Karpas-422 (cell line): ENCODE data around the gene PEX11B. TPM values are rescaled to one million over a fixed set of nuclear protein-coding genes. Genes with fewer than 3 reads are reported as not detected.
"Not testable (repeated sequence)": the region's sequence is repeated elsewhere in the genome, so short reads cannot be mapped to it uniquely, and the experiment has no call there.

Experiments
- DNase-seq: peaks from one replicate; pipeline ENCODE4 v3.0.0-alpha.2; 2015
- H2AFZ ChIP-seq: fragments of 200-600 bp; sonication (generic); 2 replicates; pipeline ENCODE4 v1.6.1; 2014; ENCODE audit warnings: antibody characterized with exemption, low read length, mixed read lengths
- H3K27ac ChIP-seq: fragments of 200-600 bp; sonication (generic); 2 replicates; pipeline ENCODE4 v1.5.1; 2014; ENCODE audit warnings: mild to moderate bottlenecking, low read length, moderate library complexity
- H3K27me3 ChIP-seq: fragments of 200-600 bp; sonication (generic); 2 replicates; pipeline ENCODE4 v1.6.1; 2014; ENCODE audit warnings: low read length, mixed read lengths
- H3K36me3 ChIP-seq: fragments of 200-600 bp; sonication (generic); 2 replicates; pipeline ENCODE4 v1.6.1; 2014; ENCODE audit warnings: low read length, mixed read lengths; ENCODE audit not compliant: insufficient read depth
- H3K4me1 ChIP-seq: fragments of 200-600 bp; sonication (generic); 2 replicates; pipeline ENCODE4 v1.6.1; 2014; ENCODE audit warnings: mild to moderate bottlenecking, low read length, mixed read lengths
- H3K4me2 ChIP-seq: fragments of 200-600 bp; sonication (generic); 2 replicates; pipeline ENCODE4 v1.6.1; 2014; ENCODE audit warnings: low read length, low read depth, mild to moderate bottlenecking; ENCODE audit not compliant: poor library complexity, severe bottlenecking
- H3K4me3 ChIP-seq: fragments of 200-600 bp; sonication (generic); 2 replicates; pipeline ENCODE4 v1.5.1; 2014; ENCODE audit warnings: mild to moderate bottlenecking, antibody characterized with exemption, low read length, mixed read lengths
- H3K79me2 ChIP-seq: fragments of 200-600 bp; sonication (generic); 2 replicates; pipeline ENCODE4 v1.6.1; 2014; ENCODE audit warnings: mild to moderate bottlenecking, low read length, mixed read lengths
- H3K9ac ChIP-seq: fragments of 200-600 bp; sonication (generic); 2 replicates; pipeline ENCODE4 v1.6.0; 2014; ENCODE audit warnings: low read length
- H3K9me2 ChIP-seq: fragments of 200-600 bp; sonication (generic), shearing (Covaris generic); replicated peaks from 2 replicates; pipeline ENCODE4 v1.6.0; 2014; ENCODE audit warnings: mild to moderate bottlenecking, low read length, moderate library complexity; ENCODE audit not compliant: insufficient read depth
- H3K9me3 ChIP-seq: fragments of 300-700, 200-600 bp; sonication (generic); 2 replicates; pipeline ENCODE4 v1.6.1; 2014; ENCODE audit warnings: low read length, mixed read lengths
- H4K20me1 ChIP-seq: fragments of 200-600 bp; sonication (generic); 2 replicates; pipeline ENCODE4 v1.6.1; 2014; ENCODE audit warnings: mild to moderate bottlenecking, antibody characterized with exemption, low read length, low read depth; ENCODE audit not compliant: insufficient read depth
- total RNA-seq: library from RNA; depleted of rRNA; stranded (reverse); fragments of >200 nt; shearing (Covaris generic); gene quantifications from 2 replicates; pipeline ENCODE4 v1.2.3, GENCODE V29; 2014; ENCODE audit warnings: low replicate concordance

Gene PEX11B
- total RNA-seq, 1 experiment from 2014 or later, result 51.7 TPM

DNA sequence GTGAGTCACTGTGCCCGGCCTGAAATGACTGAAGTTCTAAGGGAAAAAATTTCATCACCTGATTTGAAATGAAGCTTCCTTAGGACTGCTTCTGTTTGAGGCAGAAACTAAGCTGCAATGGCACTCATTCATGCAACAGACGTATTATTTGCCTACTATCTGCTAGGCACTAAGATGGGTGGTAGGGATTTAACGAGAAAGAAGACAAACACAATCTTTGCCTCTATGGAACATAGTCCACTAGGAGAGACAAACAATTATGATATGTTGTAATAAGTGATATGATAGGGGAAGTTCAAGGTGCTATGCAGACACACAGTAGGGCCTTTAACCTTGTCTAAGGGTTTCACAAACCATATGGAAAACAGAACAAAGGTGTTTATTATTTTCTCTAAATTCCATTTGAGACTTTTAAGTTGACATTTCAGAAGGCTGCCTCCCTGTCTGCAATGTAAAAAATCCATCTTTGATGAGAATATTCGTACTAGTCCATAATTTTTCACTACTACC, 28.0 kb upstream of the PEX11B start:
- no peak overlapping the region for H3K4me2 ChIP-seq
- no peak overlapping the region for H3K4me3 ChIP-seq
- H2AFZ ChIP-seq, result no peak overlapping the region
- H3K79me2 ChIP-seq, result peaks cover 85% of the 10 kb centered on the region
- peaks cover 32% of the 10 kb centered on the region for H3K36me3 ChIP-seq
- H3K4me1 ChIP-seq, result peaks cover 16% of the 10 kb centered on the region
- no peak for DNase-seq
- no peaks in the 10 kb centered on the region for H3K27me3 ChIP-seq
- H4K20me1 ChIP-seq, result no peaks in the 10 kb centered on the region
- no peak overlapping the region for H3K9ac ChIP-seq
- H3K9me2 ChIP-seq, result no peaks in the 10 kb centered on the region
- H3K9me3 ChIP-seq, result no peaks in the 10 kb centered on the region
- H3K27ac ChIP-seq, result no peak overlapping the region

DNA sequence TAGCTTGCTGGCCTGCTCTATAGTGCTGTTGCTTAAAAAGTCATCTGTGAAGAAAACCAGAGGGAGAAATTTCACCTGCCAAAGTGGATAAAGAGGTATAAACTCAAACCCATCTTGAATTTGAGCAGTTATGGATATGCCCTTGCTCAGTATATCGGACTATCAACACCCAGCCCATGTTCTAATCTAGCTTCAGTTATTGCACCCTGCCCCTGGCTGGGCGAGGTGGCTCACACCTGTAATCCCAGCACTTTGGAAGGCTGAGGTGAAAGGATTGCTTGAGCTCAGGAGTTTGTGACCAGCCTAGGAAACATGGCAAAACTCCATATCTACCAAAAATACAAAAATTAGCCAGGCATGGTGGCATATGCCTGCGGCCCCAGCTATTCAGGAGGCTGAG, 26.0 kb upstream of the PEX11B start:
- Histone ChIP-seq H2AFZ (no peak overlapping the region), H3K9me3 (no peaks in the 10 kb centered on the region), H3K4me3 (no peak overlapping the region), H3K79me2 (peaks cover 71% of the 10 kb centered on the region), H3K36me3 (peaks cover 40% of the 10 kb centered on the region), H3K4me1 (peaks cover 23% of the 10 kb centered on the region), H3K9me2 (no peaks in the 10 kb centered on the region), H3K27me3 (no peaks in the 10 kb centered on the region), H3K27ac (no peak overlapping the region), H3K9ac (no peak overlapping the region), H4K20me1 (no peaks in the 10 kb centered on the region), H3K4me2 (no peak overlapping the region)
- no peak for DNase-seq

DNA sequence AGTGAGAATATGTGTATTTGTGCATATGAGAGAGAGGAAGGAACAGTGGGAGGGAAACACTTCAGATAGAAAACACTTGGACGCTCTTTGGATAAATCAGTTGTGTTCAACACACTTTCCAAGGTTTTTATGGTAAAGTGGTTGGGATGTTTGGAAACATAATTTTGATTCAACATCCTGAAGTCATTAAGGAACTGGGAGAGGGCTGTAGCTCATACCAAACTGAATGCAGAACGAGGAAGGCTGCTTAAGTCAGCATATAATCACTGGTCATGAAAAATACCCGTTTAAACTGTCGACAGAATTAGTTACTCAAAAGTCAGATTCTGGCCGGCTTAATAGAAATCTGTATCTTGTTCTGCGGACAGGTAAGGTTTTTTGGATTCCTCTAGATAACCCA, 24.4 kb upstream of the PEX11B start:
- Histone ChIP-seq H3K4me1 (peaks cover 18% of the 10 kb centered on the region), H3K27me3 (no peaks in the 10 kb centered on the region), H3K4me2 (no peak overlapping the region), H4K20me1 (no peaks in the 10 kb centered on the region), H3K9ac (no peak overlapping the region), H3K9me3 (no peaks in the 10 kb centered on the region), H2AFZ (no peak overlapping the region), H3K36me3 (peaks cover 37% of the 10 kb centered on the region), H3K79me2 (peaks cover 54% of the 10 kb centered on the region), H3K27ac (no peak overlapping the region), H3K9me2 (no peaks in the 10 kb centered on the region), H3K4me3 (no peak overlapping the region)
- DNase-seq, result no peak

DNA sequence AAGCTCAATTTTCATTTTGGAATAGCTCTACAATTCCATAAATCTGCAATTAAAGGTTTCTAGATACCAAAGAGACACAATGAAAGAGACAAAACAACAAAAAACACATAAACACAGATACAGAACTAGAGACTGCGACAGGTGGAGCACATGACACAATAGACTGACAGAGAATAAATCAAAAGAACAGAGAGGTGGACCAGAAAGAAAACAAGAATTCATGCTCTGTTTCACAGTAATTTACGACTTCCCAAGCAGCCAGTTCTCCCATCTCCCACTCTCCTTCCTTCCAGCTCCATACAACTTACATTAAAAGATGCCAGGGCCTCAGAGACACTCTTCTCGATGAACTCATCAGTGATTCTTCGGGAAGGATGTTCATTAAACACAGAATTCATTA, 23.9 kb upstream of the PEX11B start:
- Histone ChIP-seq H3K4me3 (no peak overlapping the region), H3K79me2 (peaks cover 49% of the 10 kb centered on the region), H2AFZ (no peak overlapping the region), H3K9me2 (no peaks in the 10 kb centered on the region), H3K27me3 (no peaks in the 10 kb centered on the region), H4K20me1 (no peaks in the 10 kb centered on the region), H3K36me3 (peaks cover 38% of the 10 kb centered on the region), H3K9ac (no peak overlapping the region), H3K9me3 (no peaks in the 10 kb centered on the region), H3K4me2 (no peak overlapping the region), H3K27ac (no peak overlapping the region), H3K4me1 (peaks cover 17% of the 10 kb centered on the region)
- no peak for DNase-seq

DNA sequence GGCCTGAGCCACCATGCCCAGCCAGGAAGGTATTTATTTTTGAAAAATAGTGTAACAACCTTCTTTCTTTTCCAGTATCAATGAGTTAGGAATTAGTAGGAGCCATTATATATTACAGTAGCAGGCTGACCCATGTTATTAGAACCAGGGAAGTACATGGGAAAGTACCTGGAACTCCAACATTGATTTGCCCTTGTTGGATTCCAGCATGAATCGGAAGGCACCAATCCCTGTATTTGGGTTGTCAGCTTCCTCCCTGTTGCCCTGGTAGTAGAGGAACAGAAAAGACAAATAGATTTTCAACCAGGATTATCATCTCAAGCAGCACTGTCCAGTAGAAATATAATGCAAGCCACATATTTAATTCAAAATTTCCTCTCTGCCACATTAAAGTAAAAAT, 18.9 kb upstream of the PEX11B start:
- Histone ChIP-seq H2AFZ (no peak overlapping the region), H3K4me1 (peaks cover 38% of the 10 kb centered on the region), H3K9me2 (no peaks in the 10 kb centered on the region), H3K4me2 (no peak overlapping the region), H3K27me3 (no peaks in the 10 kb centered on the region), H3K79me2 (peaks cover 13% of the 10 kb centered on the region), H3K9ac (no peak overlapping the region), H3K27ac (peak overlapping the region; percentile 11; the same call in 1 of the 2 replicates), H3K36me3 (peaks cover 31% of the 10 kb centered on the region), H4K20me1 (no peaks in the 10 kb centered on the region), H3K4me3 (no peak overlapping the region), H3K9me3 (no peaks in the 10 kb centered on the region)
- DNase-seq, result peak; percentile 33

DNA sequence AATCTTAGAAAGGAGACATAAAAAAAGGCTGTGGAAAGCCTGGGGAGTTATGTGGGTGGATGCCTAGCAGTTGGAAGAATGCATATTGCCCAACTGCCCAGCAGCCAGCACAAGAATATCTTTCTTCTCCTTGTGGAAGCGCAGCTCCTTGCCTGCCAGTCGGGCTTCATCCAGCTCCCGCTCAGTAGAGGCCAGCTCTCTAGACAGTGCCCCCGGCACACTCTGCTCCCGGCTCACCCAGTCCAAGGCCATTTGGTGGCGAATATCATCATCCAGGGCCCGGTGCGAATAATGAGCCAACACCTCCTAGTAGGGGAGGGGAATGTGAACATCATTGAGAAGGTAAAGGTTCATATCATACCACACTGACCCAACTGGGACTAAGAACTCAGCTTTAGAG, 17.7 kb upstream of the PEX11B start:
- H3K4me1 ChIP-seq, result peaks cover 47% of the 10 kb centered on the region
- H3K4me3 ChIP-seq, result no peak overlapping the region
- H3K9me3 ChIP-seq, result no peaks in the 10 kb centered on the region
- H4K20me1 ChIP-seq, result no peaks in the 10 kb centered on the region
- DNase-seq, result no peak
- no peaks in the 10 kb centered on the region for H3K27me3 ChIP-seq
- peak overlapping the region; percentile 67 for H3K27ac ChIP-seq
- peaks cover 23% of the 10 kb centered on the region for H3K36me3 ChIP-seq
- H2AFZ ChIP-seq, result no peak overlapping the region
- H3K9me2 ChIP-seq, result no peaks in the 10 kb centered on the region
- no peak overlapping the region for H3K4me2 ChIP-seq
- H3K9ac ChIP-seq, result no peak overlapping the region
- H3K79me2 ChIP-seq, result peaks cover 6% of the 10 kb centered on the region

DNA sequence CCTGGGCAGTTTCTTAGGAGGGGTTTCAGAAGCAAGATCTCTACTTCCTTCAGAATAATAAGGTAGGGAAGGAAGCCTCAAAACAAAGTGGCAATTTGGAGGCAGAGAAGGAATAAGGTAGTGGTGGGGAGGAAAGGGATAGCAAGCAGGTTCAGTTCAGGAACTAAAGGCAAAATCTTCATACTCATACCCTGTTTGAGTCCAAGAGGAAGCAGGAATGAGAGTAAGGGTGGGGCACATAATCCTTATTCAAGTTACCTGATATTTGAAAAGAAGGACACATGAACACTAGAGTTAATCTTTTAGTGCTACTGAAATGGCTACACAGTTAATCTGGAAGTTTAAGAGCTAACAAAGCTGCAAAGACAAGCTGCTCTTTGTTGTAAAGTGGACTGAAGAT, 17.2 kb upstream of the PEX11B start:
- H3K9ac ChIP-seq, result no peak overlapping the region
- peak overlapping the region; percentile 67 for H3K27ac ChIP-seq
- no peak overlapping the region for H3K4me2 ChIP-seq
- H3K36me3 ChIP-seq, result peaks cover 19% of the 10 kb centered on the region; the same call in 1 of the 2 replicates
- no peak overlapping the region for H2AFZ ChIP-seq
- DNase-seq, result no peak
- H3K9me2 ChIP-seq, result no peaks in the 10 kb centered on the region
- no peak overlapping the region for H3K4me3 ChIP-seq
- H3K79me2 ChIP-seq, result peaks cover 3% of the 10 kb centered on the region
- H4K20me1 ChIP-seq, result no peaks in the 10 kb centered on the region
- H3K4me1 ChIP-seq, result peaks cover 47% of the 10 kb centered on the region
- H3K27me3 ChIP-seq, result no peaks in the 10 kb centered on the region
- no peaks in the 10 kb centered on the region for H3K9me3 ChIP-seq

DNA sequence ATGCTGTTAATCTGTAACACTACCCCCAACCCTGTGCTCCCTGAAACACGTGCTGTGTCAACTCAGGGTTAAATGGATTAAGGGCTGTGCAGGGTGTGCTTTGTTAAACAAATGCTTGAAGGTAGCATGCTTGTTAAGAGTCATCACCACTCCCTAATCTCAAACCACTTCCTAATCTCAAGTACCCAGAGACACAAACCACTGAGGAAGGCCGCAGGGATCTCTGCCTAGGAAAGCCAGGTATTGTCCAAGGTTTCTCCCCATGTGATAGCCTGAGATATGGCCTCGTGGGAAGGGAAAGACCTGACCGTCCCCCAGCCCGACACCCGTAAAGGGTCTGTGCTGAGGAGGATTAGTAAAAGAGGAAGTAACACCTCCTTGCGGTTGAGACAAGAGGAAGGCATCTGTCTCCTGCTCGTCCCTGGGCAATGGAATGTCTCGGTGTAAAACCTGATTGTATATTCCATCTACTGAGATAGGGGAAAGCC, 14.0 kb upstream of the PEX11B start:
- H3K4me3 ChIP-seq, result peak overlapping the region; percentile 54
- H2AFZ ChIP-seq, result not testable (repeated sequence)

More for the DNA sequence above, 14.0 kb upstream of the PEX11B start:
- Histone ChIP-seq H3K9ac (peak overlapping the region; percentile 53), H3K79me2 (peaks cover 14% of the 10 kb centered on the region), H3K36me3 (peaks cover 21% of the 10 kb centered on the region; the same call in 1 of the 2 replicates), H3K4me2 (peak overlapping the region; percentile 75), H3K4me1 (peaks cover 44% of the 10 kb centered on the region), H3K27ac (peak overlapping the region; percentile 89)
- H3K9me2 ChIP-seq, H4K20me1 ChIP-seq, H3K9me3 ChIP-seq, H3K27me3 ChIP-seq: not testable (repeated sequence)
- DNase-seq, result peak; percentile 85
